NCI-H187 treated with DMSO at 0.1 percent for 48 hours (cell line): ENCODE measurements around the gene NEDD4.
"Not testable (repeated sequence)": the region's sequence is repeated elsewhere in the genome, so short reads cannot be mapped to it uniquely, and the experiment has no call there.

Experiments used
- DNase-seq: peaks from one replicate; lab custom pipeline; 2025; lab: John Stamatoyannopoulos, UW

NEDD4 gene

GRCh38 chr15:55954862-55955605 is 38.4 kb downstream of the NEDD4 start:
- no peak for DNase-seq

GRCh38 chr15:55952501-55953274 is 40.7 kb downstream of the NEDD4 start:
- not testable (repeated sequence) for DNase-seq

- not testable (repeated sequence) for DNase-seq
Measured at GRCh38 chr15:55944606-55945005, 48.8 kb downstream of the NEDD4 start.

GRCh38 chr15:55942332-55942731 is 51.1 kb downstream of the NEDD4 start:
- no peak for DNase-seq

GRCh38 chr15:55937040-55937439 is 56.4 kb downstream of the NEDD4 start:
- DNase-seq, result no peak

- DNase-seq, result no peak
Measured at GRCh38 chr15:55928955-55929354, 64.5 kb downstream of the NEDD4 start.

- DNase-seq, result no peak
Measured at GRCh38 chr15:55921744-55922143, 71.7 kb downstream of the NEDD4 start.

- no peak for DNase-seq
Measured at GRCh38 chr15:55917881-55918296, 75.5 kb downstream of the NEDD4 start.

- no peak for DNase-seq
Measured at GRCh38 chr15:55916666-55917409, 76.6 kb downstream of the NEDD4 start.

- no peak for DNase-seq
Measured at GRCh38 chr15:55915876-55916567, 77.4 kb downstream of the NEDD4 start.

GRCh38 chr15:55915221-55915620 is 78.2 kb downstream of the NEDD4 start:
- DNase-seq, result no peak

GRCh38 chr15:55914446-55914845 is 79.0 kb downstream of the NEDD4 start:
- no peak for DNase-seq

- DNase-seq, result no peak
Measured at GRCh38 chr15:55912982-55913381, 80.4 kb downstream of the NEDD4 start.

- DNase-seq, result no peak
Measured at GRCh38 chr15:55909036-55909811, 84.2 kb downstream of the NEDD4 start.

- DNase-seq, result no peak
Measured at GRCh38 chr15:55907797-55908196, 85.6 kb downstream of the NEDD4 start.

GRCh38 chr15:55902981-55903380 is 90.4 kb downstream of the NEDD4 start:
- no peak for DNase-seq

- no peak for DNase-seq
Measured at GRCh38 chr15:55900019-55900418, 93.4 kb downstream of the NEDD4 start.

GRCh38 chr15:55899537-55899936 is 93.9 kb downstream of the NEDD4 start:
- DNase-seq, result no peak

- no peak for DNase-seq
Measured at GRCh38 chr15:55897560-55898336, 95.7 kb downstream of the NEDD4 start.

- no peak for DNase-seq
Measured at GRCh38 chr15:55894399-55894965, 98.9 kb downstream of the NEDD4 start.
